Suprapubic skin (tissue), 4 donors: ENCODE results near the gene SBSN.

Experiments
- CTCF ChIP-seq, 2 donors: fragments of 200-600 bp in 1 of 2; fragments of 450-650 bp in 1 of 2; sonication (generic) in 1 of 2; IDR thresholded peaks; one replicate each; pipeline ENCODE4 v1.5.1; 2016 to 2019; ENCODE audit warnings: antibody characterized with exemption in 2 of 2, mild to moderate bottlenecking in 1 of 2, moderate library complexity in 1 of 2
- EP300 ChIP-seq: sonication (generic); formaldehyde crosslinking; IDR thresholded peaks from one replicate; pipeline ENCODE4 v1.6.1; 2017; ENCODE audit warnings: antibody characterized with exemption
- POLR2AphosphoS5 ChIP-seq, 3 donors: sonication (generic); formaldehyde crosslinking; IDR thresholded peaks; one replicate each; pipeline ENCODE4 v1.6.1; 2017; ENCODE audit warnings: antibody characterized with exemption in 3 of 3

- TF ChIP-seq CTCF (IDR thresholded peaks at IDR 0.05) (no peak), EP300 (no peak), POLR2AphosphoS5 (IDR thresholded peaks at IDR 0.05) (peak in 1 of 3 donors; percentile 28)
Observed at GRCh38 chr19:35500611-35501010, 27.5 kb downstream of the SBSN start.
